ENCODE data around the gene RHBDL3.

GRCh38 chr17:32298721-32299579, 33.3 kb downstream of the RHBDL3 start:
- no peak for TF ChIP-seq EZH2phosphoT487 (IDR thresholded peaks at IDR 0.05; ENCODE audit: borderline replicate concordance, low read depth, low read length)
- TF ChIP-seq CTCF (conservative IDR thresholded peaks at IDR 0.05; ENCODE audit: low read length), result no peak

All from OCI-LY7 (cell line).